Lower lobe of right lung (tissue), 2 donors: Measurements from ENCODE around the gene FAM210A. TPM values are rescaled to one million over a fixed set of nuclear protein-coding genes. Genes with fewer than 3 reads are reported as not detected.

Experiments used
- ATAC-seq, 2 donors: fragments of 200-7000 bp; cut with Tn5 transposase; one replicate each; pipeline ENCODE4 v1.9.1; 2020 to 2022; ENCODE audit warnings: mild to moderate bottlenecking in 2 of 2, moderate library complexity in 2 of 2
- DNase-seq: peaks from one replicate; pipeline ENCODE4 v3.0.0-alpha.2; 2020
- H3K27ac ChIP-seq: fragments of 200-600 bp; one replicate; pipeline ENCODE4 v1.8.0; 2022
- H3K27me3 ChIP-seq: fragments of 200-600 bp; one replicate; pipeline ENCODE4 v1.8.0; 2022; ENCODE audit warnings: low read depth
- H3K36me3 ChIP-seq: fragments of 200-600 bp; one replicate; pipeline ENCODE4 v1.8.0; 2022; ENCODE audit warnings: mild to moderate bottlenecking
- H3K4me1 ChIP-seq: fragments of 200-600 bp; one replicate; pipeline ENCODE4 v1.8.0; 2022
- H3K4me3 ChIP-seq: fragments of 200-600 bp; one replicate; pipeline ENCODE4 v1.8.0; 2022; ENCODE audit warnings: mild to moderate bottlenecking
- H3K9me3 ChIP-seq: fragments of 200-600 bp; one replicate; pipeline ENCODE4 v1.8.0; 2022
- CTCF ChIP-seq: fragments of 200-600 bp; IDR thresholded peaks from one replicate; pipeline ENCODE4 v1.8.0; 2022; ENCODE audit warnings: antibody characterized with exemption, mild to moderate bottlenecking
- intact Hi-C: fragments of 100-400 bp; cut with DNase I; formaldehyde crosslinking; loops from one replicate; pipeline ENCODE4 v1.11.0; 2022
- total RNA-seq: library from RNA; stranded (reverse); fragmentation: NEBNext Ultra II Directional; extraction: Animal tissue kit (Norgen Biotek cat#: 25700); gene quantifications from one replicate; pipeline ENCODE4 v1.2.1, GENCODE V29; 2021
- donor health status: DM: no; HTN: yes; CAD: no; lungs with severe emphysema.

Gene FAM210A
- total RNA-seq, 1 donor from 2014 or later: 9.2 TPM

- TF ChIP-seq CTCF: no peak
- DNase-seq: no peak
- intact Hi-C loops: no loop called here
- H3K27me3 ChIP-seq: no peaks in the 10 kb centered on the region
- H3K27ac ChIP-seq: no peak overlapping the region
- peaks cover 6% of the 10 kb centered on the region for H3K9me3 ChIP-seq
- H3K4me1 ChIP-seq: no peaks in the 10 kb centered on the region
- no peak for ATAC-seq
- H3K36me3 ChIP-seq: no peaks in the 10 kb centered on the region
- H3K4me3 ChIP-seq: no peak overlapping the region
Measured at GRCh38 chr18:13716916-13717315, 9.4 kb downstream of the FAM210A start.

- H3K4me1 ChIP-seq: no peaks in the 10 kb centered on the region
- TF ChIP-seq CTCF: no peak
- no peaks in the 10 kb centered on the region for H3K27me3 ChIP-seq
- intact Hi-C loops: no loop called here
- no peaks in the 10 kb centered on the region for H3K36me3 ChIP-seq
- no peak overlapping the region for H3K27ac ChIP-seq
- peaks cover 6% of the 10 kb centered on the region for H3K9me3 ChIP-seq
- H3K4me3 ChIP-seq: no peak overlapping the region
- no peak for DNase-seq
- ATAC-seq: no peak
Measured at GRCh38 chr18:13715330-13715729, 11.0 kb downstream of the FAM210A start.

GRCh38 chr18:13713455-13714055 is 12.8 kb downstream of the FAM210A start:
- peaks cover 6% of the 10 kb centered on the region for H3K9me3 ChIP-seq
- ATAC-seq (no peak), DNase-seq (no peak)
- intact Hi-C loops: no loop called here
- H3K27me3 ChIP-seq: no peaks in the 10 kb centered on the region
- H3K4me1 ChIP-seq: no peaks in the 10 kb centered on the region
- H3K27ac ChIP-seq: no peak overlapping the region
- no peaks in the 10 kb centered on the region for H3K36me3 ChIP-seq
- TF ChIP-seq CTCF: no peak
- no peak overlapping the region for H3K4me3 ChIP-seq

- no peak overlapping the region for H3K4me3 ChIP-seq
- H3K27me3 ChIP-seq: no peaks in the 10 kb centered on the region
- DNase-seq: no peak
- no peaks in the 10 kb centered on the region for H3K9me3 ChIP-seq
- H3K27ac ChIP-seq: no peak overlapping the region
- ATAC-seq: no peak
- TF ChIP-seq CTCF: no peak
- H3K4me1 ChIP-seq: no peaks in the 10 kb centered on the region
- intact Hi-C loops: no loop called here
- H3K36me3 ChIP-seq: no peaks in the 10 kb centered on the region
Measured at GRCh38 chr18:13712400-13713131, 13.8 kb downstream of the FAM210A start.

GRCh38 chr18:13710414-13710831 is 15.9 kb downstream of the FAM210A start:
- ATAC-seq: peak in 1 of 2 donors; percentile 48
- no peak for TF ChIP-seq CTCF

More at GRCh38 chr18:13710414-13710831, 15.9 kb downstream of the FAM210A start:
- Histone ChIP-seq H3K9me3 (no peaks in the 10 kb centered on the region), H3K4me1 (no peaks in the 10 kb centered on the region), H3K27me3 (no peaks in the 10 kb centered on the region), H3K4me3 (no peak overlapping the region), H3K27ac (no peak overlapping the region), H3K36me3 (no peaks in the 10 kb centered on the region)
- intact Hi-C loops: no loop called here
- DNase-seq: peak; percentile 71
